GM12801 (cell line): ENCODE results near the gene OR2V2.
"Not testable (repeated sequence)": the region's sequence is repeated elsewhere in the genome, so short reads cannot be mapped to it uniquely, and the experiment has no call there.

Experiments used
- TF ChIP-seq, protein P1 (sequence below): IDR thresholded peaks from one replicate; pipeline ENCODE4 v1.5.1; 2011; ENCODE audit warnings: control low read depth; ENCODE audit not compliant: insufficient read length; ENCODE audit errors: extremely low read depth

Gene OR2V2

GRCh38 chr5:181146927-181147636 lies at the start of gene OR2V2:
Gene OR2V2, plus strand, starts transcription at chr5:181147586. Its CDS starts 7,357 bp downstream, at chr5:181154943.
- TF ChIP-seq, protein P1, sequence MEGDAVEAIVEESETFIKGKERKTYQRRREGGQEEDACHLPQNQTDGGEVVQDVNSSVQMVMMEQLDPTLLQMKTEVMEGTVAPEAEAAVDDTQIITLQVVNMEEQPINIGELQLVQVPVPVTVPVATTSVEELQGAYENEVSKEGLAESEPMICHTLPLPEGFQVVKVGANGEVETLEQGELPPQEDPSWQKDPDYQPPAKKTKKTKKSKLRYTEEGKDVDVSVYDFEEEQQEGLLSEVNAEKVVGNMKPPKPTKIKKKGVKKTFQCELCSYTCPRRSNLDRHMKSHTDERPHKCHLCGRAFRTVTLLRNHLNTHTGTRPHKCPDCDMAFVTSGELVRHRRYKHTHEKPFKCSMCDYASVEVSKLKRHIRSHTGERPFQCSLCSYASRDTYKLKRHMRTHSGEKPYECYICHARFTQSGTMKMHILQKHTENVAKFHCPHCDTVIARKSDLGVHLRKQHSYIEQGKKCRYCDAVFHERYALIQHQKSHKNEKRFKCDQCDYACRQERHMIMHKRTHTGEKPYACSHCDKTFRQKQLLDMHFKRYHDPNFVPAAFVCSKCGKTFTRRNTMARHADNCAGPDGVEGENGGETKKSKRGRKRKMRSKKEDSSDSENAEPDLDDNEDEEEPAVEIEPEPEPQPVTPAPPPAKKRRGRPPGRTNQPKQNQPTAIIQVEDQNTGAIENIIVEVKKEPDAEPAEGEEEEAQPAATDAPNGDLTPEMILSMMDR: not testable (repeated sequence)

DNA sequence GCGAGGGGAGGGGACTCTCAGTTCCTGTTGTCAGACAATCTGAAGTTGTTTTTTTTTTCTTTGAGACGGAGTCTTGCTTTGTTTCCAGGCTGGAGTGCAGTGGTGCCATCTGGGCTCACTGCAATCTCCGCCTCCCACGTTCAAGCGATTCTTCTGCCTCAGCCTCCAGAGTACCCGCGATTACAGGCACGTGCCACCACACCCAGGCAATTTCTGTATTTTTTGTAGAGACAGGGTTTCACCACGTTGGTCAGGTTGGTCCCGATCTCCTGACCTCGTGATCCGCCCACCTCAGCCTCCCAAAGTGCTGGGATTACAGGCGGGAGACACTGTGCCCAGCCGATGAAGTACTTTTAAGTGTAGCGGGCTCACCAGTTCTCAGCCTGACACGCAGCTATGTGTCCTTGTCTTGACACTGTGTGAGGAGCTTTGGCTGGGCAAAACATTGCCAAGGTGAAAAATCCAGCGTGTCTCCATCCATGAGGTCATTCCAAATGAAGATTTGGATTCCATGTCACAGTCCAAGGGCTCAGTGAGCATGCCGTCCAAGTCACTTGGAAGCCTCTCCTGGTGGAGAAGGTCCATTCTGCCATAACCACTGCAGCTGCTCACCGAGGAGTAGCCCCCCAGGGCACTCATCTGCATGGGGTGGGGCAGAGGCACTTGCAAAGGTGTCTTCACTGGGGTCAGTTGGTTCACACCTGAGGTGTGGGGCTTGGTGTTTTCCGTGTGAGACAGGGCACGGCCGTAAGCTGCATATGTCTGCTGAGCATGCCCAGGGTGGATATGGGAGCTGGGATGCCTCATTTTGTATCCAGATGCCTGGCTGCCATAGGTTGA lies 48.4 kb upstream of the OR2V2 start:
- TF ChIP-seq, protein P1: no peak

DNA sequence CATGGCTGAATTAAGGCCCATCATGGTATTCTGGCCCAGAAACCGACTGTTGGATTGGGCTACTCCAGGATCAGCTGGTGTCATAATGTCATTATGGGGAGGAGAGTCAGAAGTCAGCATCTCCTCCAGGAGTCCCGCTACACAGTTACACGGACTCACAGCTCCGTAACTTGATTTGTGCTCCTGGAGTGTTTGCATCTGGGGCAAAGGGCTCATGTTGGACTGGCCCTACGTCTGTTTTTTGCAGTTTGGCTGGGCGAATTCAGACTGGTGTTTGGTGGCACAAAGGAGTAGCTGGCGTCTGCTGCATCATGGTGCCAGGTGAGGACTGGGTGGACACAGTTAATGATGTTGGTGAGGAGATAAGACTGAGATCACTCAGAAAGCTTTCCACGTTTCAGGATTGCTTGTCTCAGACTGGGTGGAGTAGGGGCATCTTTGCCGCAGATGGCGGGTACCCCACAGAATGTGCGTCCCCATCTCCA lies 47.7 kb upstream of the OR2V2 start:
- TF ChIP-seq, protein P1: no peak

GRCh38 chr5:181100121-181100875 lies 47.1 kb upstream of the OR2V2 start:
- TF ChIP-seq, protein P1: no peak

DNA sequence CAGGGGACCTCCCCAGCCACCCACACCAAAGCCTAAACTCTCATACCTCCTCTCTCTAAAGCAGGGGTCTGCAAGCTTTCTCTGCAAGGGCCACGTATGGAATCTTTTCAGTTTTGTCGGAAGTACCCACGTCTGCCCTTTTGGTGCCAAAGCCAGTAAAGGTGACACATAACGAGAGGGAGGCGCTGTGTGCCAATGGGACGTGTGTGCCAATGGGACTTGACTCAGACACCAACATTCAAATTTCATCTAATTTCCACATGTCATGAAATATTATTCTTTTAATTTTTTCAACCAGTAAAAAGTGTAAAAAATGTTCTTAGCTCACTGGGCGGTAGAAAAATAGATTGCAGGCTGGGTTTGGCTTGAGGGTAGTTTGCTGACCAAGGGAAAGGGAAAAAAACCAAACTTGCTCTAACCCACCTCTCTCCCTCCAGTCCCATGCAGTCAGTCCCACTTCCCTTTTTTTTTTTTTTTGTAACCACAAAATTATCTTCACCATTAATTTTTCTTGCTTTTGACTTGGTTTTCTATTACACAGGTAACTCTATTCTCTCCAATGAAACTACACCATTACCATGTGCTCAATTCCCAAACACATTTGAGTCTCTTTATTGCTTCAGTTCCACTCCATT lies 41.9 kb upstream of the OR2V2 start:
- TF ChIP-seq, protein P1: no peak

DNA sequence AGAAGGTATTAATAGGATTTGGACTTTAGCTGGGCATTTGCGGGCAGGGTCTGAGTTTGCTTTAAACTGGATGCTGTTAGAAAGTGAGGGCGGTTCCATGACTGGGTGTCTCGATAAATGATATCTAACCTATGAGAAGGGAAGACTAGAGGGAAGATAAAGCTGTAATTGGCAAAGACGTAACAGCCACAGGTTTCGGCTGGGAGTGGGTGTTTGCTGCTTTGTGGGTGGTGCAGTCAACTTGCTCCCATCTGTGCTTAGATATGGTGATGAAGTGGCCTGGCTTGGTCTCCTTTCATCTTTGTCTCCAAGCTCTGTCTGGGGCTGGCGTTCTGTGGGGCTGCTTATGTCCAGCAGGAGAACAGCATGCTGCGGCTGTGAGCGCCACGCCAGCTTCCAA lies 39.7 kb upstream of the OR2V2 start:
- TF ChIP-seq, protein P1: no peak
